Stimulated activated CD4-positive, alpha-beta T cell treated with anti-CD3 and anti-CD28 coated beads, TNF-alpha, amount 100 ng/mL, for 24 hours (primary cell): ENCODE data around the gene JCAD.

Experiments used
- DNase-seq, 3 experiments: peaks; one replicate each; pipeline ENCODE4 v3.0.0-alpha.2; 2020; ENCODE audit warnings: low read depth in 3 of 3

JCAD gene

DNA sequence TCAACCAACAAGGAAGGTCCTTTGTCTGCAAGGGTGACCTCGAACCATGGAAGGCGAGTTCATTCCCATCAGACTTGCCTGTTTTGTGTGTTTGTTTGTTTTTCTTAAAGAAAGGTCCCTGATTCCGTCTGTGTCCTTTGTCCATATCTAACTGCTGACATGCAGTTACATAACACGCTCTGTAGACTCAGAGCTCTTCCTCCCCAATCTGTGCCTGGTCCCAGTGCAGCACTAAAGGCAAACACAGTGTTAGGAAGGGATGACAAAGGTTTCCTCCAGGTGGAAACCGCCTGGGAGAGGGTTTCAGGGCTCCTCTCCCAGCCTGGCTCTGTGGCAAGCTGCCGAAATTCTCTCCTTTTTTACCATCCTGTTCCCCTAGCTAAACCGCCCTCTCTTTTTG is 13.4 kb downstream of the JCAD start:
- no peak for DNase-seq

- no peak for DNase-seq
Observed at GRCh38 chr10:30043476-30044270, 15.7 kb downstream of the JCAD start.

DNA sequence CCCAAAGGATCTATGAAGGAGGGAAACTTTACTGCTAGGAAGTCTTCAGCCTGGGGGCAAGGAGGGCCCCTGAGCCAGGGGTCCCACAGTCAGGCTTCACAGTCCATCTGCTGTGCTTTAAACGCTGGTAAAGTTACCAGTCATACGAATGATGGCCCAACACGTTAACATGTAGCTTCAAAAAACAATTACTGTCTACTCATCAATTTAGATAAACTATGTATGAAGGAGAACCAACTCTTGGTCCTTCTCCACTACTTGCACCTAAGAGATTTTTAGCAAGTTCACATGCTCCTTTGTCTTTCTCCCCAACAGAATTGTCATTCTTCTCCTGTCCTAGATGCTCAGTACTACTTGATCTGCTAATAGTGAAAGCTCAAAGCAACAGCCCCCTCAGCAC is 16.6 kb downstream of the JCAD start:
- no peak for DNase-seq

DNA sequence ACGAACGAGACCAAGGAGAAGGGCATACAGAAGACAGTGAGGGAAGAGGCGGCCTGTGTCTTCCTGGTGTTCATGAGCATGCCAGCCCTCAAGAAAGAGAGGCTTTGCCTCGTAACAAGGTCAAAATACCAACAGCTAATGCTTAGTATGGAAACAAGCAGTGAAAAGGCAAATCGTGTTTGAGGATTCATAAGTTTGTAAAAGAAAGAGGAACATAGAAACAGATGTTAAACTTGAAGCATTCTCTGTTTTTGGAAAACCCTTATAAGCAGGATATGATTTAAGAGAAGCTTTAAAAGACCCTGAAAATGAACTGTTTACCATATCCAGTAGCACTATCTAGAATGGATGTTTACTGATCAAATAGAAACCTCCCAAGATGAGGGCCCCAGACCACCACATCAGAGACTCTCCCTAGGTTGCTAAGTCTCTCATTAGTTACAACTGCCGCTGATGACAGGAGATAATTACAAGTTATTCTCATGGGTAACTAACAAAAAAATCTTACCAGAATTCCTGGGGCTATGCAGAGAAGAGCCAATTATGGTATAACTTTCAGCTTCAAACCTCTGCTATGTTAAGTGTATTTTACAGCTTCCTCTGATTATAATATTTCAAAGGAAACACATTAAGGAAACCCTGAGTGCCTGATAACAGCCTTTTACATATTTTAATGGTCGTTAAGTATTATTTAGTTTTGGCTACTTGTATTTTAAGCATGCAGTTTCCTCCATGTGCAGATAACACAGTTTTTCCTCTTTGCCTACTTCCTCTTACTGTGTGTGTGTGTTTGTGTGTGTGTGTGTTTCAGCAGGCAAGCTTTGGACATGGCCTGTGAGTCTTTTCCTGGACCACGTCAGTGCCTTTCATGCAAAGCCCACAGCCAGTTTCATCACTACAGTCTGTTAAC is 17.9 kb downstream of the JCAD start:
- no peak for DNase-seq

DNA sequence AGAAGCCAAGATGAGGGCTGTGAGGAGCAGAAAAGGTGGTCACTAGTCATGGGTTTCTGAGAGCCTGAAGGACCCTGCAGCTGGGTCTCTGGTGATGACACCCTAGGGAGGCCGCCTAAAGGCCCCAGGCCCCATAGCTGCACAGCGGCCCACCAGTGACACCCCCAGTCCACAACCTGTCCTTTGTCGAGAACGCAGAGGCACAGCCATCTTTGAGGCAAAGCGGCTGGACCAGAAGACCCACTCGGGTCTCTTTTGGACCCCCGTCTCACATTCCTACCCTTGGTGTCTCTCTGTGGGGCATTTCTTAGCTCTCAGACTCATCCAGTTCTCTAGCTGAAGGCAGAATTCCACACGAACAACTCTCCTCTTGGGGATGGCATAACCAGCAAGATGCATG is 18.8 kb downstream of the JCAD start:
- DNase-seq: no peak

DNA sequence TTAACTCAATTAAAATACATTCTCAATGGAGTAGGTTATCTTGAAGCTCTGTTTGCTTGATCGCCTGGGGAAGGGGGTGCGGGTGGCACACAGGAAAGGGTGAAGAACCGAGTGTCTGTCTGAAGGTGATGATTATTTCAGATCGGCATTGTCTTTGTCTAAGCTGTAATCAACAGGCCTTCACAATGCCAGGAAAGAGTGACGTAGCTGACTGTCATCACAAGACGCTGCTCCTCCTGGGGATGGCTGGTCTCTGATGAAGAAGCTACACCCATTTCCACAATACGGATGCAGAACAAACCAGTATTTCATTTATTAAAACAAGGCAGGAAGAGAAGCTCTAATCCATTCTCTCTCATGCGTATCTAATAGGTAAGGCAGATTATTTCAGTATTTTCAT is 19.4 kb downstream of the JCAD start:
- DNase-seq: no peak

DNA sequence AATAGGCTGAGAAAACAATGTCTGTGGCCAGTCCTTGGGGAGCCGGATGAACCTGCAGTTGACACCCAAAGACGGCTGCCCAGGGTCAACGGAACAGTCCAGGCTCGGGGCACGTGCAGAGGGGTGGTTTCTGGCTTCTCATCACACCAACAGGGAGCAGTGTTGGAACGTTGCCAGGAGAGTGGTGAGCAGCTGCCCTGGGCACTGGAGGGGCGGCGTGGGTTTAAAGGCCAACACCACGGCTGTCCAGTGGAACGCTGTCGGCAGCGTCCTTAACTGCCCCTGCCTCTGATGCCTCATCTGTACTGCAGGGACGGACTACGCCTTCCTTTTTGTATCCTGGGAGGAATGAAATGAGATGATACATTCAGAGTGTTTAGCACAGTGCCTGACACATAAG is 19.8 kb downstream of the JCAD start:
- no peak for DNase-seq

GRCh38 chr10:30038781-30039536 is 20.4 kb downstream of the JCAD start:
- DNase-seq: no peak

DNA sequence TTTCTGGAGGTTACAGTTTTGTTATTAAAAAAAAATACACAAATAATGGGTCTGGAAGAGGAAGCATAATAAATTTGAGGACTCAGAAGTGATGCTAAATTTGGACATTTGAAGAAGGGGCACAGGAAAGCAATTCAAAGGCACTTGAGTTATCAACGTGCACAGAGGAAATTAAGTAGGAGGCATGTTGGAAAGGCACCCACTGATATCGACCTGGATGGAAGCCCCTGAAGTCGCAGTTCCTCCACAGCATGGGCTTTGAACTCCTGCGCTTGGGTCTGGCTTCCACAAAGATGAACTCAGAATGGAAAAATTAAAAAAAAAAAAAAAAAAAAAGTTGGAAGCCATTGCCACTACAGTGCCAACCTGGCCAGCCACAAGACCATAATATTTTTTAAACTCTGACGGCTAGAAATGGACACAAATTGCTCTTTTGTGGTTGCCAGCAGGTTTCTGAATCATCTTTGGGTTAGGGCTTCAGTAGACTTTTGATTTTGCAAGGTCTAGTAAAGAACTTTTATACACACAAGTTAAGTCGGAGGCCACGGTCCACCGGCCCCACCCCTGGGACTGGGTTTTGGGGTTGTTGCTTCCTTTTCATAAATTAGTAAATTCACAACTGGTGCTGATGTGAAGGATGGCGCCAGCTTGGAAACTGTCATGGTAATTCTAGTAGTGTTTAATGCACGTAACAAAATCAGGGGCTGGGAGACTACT is 21.6 kb downstream of the JCAD start:
- no peak for DNase-seq

GRCh38 chr10:30036811-30037210 is 22.6 kb downstream of the JCAD start:
- no peak for DNase-seq

DNA sequence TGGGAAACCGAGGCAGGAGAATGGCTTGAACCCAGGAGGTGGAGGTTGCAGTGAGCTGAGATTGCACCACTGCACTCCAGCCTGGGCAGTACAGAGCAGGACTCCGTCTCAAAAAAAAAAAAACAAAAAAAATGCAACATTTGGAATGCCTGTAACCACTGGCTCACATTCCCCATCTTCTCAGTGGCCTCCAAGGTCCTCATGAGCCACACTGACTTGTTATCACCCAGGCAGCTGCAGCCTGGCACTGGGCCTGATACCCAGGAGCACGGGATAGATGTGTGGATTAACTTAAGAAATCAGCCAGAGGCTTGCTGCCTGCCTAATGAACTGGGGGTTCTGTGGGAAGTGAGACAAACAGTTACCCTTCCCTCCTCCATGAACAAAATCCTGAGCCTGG is 23.0 kb downstream of the JCAD start:
- no peak for DNase-seq

DNA sequence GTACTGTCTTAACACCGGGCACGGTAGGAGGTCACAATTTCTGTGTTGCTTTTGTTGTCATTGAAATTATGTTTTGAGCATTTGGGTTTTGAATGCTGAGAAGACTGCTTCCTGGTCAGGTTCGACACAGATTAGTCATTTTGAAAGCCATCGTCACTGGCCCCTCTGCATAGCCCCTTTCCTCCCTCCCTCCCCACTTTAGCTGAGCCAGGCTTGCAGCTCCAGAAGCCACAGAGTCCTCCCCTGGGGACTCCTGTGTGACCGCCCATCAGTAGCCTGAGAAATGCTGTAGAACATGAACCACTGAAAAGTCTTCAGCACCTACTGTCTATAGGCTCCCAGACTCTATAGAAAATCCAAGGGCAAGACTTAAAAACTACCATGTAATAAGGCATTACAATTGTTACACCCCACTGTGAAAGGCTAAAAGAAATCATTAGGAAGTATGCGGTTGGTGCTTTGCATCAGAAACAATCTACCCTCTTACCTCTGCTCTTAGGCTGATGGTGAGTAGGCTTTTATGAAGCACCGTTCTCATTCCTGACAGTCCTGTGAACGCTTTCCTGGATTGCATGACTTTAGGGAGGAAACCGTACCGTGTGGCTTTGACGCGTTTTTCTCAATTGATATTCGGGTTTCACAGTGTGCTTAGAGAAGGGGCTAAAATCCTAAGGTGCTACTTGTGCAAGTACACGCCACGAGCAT is 24.8 kb downstream of the JCAD start:
- no peak for DNase-seq

- no peak for DNase-seq
Observed at GRCh38 chr10:30032125-30032524, 27.3 kb downstream of the JCAD start.

DNA sequence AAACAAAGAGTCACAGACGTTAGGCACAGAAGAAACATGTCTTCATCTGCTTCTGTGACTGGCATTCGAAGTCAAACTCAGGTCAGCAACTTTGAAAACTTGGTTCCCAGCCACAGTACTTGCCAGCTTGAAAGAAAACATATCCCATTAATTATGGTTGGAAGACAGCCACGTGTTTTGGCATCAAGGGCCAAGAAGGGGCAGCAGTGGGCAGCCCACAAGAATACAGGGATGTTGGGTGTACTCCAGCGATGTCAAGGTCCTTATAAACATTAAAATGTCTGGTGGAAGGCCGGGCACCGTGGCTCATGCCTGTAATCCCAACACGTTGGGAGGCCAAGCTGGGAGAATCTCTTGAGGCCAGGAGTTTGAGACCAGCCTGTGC is 29.5 kb downstream of the JCAD start:
- no peak for DNase-seq

DNA sequence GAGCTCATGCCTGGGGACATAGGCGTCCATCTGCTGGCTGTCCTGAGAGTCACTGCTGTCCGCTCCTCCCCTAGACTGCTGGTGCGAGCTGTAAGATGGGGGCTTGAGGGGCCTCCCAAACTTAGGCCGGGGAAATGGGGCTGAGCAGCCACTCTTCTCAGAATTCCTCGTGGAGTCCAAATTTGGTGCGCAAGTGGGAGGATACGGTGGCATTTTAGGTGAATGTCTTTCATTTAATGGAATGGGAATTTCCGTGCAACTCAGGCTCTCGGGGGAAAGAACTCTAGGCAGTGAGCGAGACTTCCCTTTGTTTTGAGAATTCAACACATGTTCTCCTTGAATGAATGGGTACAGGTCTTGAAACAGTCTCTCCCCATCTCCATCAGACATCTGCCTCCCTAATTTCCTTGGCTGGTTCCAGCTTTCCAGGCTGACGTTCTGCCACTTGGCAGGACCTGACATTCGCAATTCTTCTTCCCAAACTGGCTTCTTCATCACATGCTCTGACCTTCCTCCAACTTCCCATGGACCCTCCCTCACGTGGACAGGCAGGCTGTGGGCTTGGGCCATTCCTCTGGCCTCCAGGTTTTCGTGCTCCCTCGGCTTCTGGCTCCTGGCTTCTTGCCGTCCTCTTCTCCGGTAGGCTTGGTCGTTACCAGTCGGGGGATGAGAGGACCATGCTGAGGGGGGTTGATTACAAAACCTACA is 30.1 kb downstream of the JCAD start:
- DNase-seq: no peak

- DNase-seq: no peak
Observed at GRCh38 chr10:30028738-30029030, 30.7 kb downstream of the JCAD start.

- peak in 1 of 3 experiments; percentile 16 for DNase-seq
Observed at GRCh38 chr10:30028006-30028737, 31.2 kb downstream of the JCAD start.

DNA sequence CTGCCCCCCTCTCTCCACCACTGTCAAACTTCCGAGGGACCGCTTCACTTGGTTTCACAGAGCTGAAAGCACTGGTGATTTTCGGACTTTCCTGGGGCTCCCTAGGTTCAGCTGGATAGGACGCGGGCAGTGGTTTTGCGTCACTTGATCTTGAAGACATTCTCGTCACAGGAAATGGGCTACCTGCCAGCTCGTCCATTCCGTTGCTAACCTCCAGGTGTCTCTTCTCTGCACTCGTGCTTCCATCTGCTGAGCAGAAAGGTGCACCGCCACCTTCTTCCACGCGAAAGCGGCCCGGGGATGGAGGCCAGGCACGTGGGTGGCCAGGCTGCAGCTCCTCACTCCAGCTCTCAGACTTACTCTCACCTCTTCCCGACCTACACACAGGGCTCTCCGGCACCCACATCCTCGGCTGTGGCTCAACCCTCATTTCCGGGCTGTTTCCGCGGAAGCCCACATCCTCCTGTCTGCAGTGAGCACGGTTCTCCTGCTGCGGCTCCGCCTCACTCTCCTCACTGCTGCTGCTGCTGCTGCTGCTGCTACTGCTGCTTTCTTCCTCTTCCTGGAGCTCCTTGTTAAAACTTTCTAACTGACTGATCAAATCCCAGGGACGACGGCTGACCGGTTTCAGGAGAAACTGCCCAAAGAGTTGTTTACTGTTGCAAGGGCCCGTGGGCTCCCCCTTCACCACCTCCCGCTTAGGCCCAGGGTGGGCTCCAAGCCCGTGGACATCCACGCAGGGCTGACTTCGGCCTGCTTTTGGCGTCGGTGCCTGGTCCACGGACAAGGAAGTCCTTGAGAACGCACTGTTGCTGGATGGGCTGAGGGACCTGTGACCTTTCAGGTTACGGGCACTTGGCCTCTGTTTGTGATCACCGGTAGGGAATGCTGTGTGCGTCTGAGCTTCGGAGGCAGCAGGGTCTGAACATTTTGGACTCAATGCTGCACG is 32.1 kb downstream of the JCAD start:
- peak; percentile 53 to 84 (median 63) for DNase-seq

GRCh38 chr10:30026578-30026977 is 32.8 kb downstream of the JCAD start:
- no peak for DNase-seq
